Astrocyte (in vitro differentiated cells and primary cell): ENCODE results near the gene COX19.

ENCODE experiments used
- EZH2 ChIP-seq: IDR thresholded peaks from 2 replicates; pipeline ENCODE4 v1.6.1; 2012; ENCODE audit warnings: mild to moderate bottlenecking, low read length, inconsistent platforms; ENCODE audit not compliant: insufficient read depth
- TF ChIP-seq, protein P1 (sequence below): IDR thresholded peaks from 2 replicates; pipeline ENCODE4 v1.5.1; 2011; ENCODE audit warnings: low read depth, mild to moderate bottlenecking, inconsistent platforms, low read length, moderate library complexity; ENCODE audit not compliant: insufficient read depth

DNA sequence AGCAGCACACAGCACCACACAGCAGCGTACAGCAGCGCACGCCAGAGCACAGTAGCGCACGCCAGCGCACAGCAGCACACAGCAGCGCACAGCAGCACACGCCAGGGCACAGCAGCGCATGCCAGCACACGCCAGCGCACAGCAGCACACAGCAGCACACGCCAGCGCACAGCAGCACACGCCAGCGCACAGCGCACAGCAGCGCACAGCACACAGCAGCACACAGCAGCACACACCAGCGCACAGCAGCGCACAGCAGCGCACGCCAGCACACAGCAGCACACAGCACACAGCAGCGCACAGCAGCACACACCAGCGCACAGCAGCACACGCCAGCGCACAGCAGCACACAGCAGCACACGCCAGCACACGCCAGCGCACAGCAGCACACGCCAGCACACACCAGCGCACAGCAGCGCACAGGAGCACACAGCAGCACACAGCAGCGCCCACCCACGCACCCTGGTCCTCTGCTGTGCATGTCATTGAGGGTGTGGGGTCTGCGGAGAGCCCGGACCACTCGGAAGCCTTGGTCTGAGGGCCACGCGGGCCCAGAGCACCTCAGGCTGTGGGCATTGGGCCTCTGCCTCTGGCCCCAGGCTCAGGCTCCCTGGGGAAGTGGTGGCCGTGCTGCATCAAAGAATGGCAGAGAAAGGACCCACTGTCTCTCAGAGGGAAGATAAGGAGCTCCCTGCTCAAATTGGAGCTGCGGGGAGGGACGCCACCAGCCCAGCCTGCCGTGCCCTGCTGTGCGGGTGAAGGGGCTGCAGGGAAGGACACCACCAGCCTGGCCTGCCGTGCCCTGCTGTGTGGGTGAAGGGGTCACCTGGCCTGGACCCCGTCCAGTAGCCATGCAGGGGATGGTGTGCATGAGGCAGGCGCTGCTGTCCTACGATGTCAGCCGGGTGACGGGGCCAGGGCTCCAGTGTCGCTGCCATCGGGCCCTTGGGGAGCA is 41.5 kb upstream of the COX19 start:
- TF ChIP-seq, protein P1, sequence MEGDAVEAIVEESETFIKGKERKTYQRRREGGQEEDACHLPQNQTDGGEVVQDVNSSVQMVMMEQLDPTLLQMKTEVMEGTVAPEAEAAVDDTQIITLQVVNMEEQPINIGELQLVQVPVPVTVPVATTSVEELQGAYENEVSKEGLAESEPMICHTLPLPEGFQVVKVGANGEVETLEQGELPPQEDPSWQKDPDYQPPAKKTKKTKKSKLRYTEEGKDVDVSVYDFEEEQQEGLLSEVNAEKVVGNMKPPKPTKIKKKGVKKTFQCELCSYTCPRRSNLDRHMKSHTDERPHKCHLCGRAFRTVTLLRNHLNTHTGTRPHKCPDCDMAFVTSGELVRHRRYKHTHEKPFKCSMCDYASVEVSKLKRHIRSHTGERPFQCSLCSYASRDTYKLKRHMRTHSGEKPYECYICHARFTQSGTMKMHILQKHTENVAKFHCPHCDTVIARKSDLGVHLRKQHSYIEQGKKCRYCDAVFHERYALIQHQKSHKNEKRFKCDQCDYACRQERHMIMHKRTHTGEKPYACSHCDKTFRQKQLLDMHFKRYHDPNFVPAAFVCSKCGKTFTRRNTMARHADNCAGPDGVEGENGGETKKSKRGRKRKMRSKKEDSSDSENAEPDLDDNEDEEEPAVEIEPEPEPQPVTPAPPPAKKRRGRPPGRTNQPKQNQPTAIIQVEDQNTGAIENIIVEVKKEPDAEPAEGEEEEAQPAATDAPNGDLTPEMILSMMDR, result no peak
- TF ChIP-seq EZH2, result no peak
